ENCODE measurements around the gene VRK1.

DNA sequence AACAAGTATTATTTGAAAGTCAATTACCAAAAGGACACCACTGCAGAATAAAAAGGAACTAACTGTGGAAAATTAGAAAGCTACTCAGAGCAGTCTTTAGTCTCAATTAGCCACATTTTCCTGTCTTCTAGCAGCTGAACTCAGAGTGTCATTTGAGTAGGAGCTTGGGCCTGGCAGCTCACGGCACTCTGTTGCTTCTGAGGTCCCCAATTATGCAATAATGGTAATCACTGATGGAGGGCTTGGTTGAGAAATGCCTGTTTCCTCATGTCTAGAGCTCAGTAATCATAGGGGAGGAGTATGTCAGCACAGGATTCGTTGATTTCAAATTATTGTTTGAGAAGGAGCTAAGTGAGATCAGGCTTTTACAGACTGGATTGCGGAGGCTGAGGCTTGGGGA, 108.6 kb downstream of the VRK1 start:
- TF ChIP-seq YY1 (IDR thresholded peaks at IDR 0.05; ENCODE audit: low read depth) = no peak
- TF ChIP-seq TAF1 (IDR thresholded peaks at IDR 0.05; ENCODE audit: low read depth) = no peak
- TF ChIP-seq TCF12 (IDR thresholded peaks at IDR 0.05; ENCODE audit: low read depth) = no peak
- TF ChIP-seq NFIC (IDR thresholded peaks at IDR 0.05) = no peak
- no peak for TF ChIP-seq CREB1 (IDR thresholded peaks at IDR 0.05; ENCODE audit: low read depth)
- TF ChIP-seq, protein P1, sequence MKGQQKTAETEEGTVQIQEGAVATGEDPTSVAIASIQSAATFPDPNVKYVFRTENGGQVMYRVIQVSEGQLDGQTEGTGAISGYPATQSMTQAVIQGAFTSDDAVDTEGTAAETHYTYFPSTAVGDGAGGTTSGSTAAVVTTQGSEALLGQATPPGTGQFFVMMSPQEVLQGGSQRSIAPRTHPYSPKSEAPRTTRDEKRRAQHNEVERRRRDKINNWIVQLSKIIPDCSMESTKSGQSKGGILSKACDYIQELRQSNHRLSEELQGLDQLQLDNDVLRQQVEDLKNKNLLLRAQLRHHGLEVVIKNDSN (IDR thresholded peaks at IDR 0.05) = no peak
- no peak for TF ChIP-seq EGR1 (IDR thresholded peaks at IDR 0.05)
- TF ChIP-seq TEAD4 (IDR thresholded peaks at IDR 0.05) = no peak
- no peak for TF ChIP-seq RAD21 (IDR thresholded peaks at IDR 0.05; ENCODE audit: low read depth)
- TF ChIP-seq, protein P2, sequence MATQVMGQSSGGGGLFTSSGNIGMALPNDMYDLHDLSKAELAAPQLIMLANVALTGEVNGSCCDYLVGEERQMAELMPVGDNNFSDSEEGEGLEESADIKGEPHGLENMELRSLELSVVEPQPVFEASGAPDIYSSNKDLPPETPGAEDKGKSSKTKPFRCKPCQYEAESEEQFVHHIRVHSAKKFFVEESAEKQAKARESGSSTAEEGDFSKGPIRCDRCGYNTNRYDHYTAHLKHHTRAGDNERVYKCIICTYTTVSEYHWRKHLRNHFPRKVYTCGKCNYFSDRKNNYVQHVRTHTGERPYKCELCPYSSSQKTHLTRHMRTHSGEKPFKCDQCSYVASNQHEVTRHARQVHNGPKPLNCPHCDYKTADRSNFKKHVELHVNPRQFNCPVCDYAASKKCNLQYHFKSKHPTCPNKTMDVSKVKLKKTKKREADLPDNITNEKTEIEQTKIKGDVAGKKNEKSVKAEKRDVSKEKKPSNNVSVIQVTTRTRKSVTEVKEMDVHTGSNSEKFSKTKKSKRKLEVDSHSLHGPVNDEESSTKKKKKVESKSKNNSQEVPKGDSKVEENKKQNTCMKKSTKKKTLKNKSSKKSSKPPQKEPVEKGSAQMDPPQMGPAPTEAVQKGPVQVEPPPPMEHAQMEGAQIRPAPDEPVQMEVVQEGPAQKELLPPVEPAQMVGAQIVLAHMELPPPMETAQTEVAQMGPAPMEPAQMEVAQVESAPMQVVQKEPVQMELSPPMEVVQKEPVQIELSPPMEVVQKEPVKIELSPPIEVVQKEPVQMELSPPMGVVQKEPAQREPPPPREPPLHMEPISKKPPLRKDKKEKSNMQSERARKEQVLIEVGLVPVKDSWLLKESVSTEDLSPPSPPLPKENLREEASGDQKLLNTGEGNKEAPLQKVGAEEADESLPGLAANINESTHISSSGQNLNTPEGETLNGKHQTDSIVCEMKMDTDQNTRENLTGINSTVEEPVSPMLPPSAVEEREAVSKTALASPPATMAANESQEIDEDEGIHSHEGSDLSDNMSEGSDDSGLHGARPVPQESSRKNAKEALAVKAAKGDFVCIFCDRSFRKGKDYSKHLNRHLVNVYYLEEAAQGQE (IDR thresholded peaks at IDR 0.05; ENCODE audit: low read depth) = no peak
- TF ChIP-seq EP300 (IDR thresholded peaks at IDR 0.05; ENCODE audit: borderline replicate concordance) = no peak

Data from Ishikawa (cell line).